Ovary (tissue), 3 donors: ENCODE data around the gene KCNA4.
"Not testable (repeated sequence)": the region's sequence is repeated elsewhere in the genome, so short reads cannot be mapped to it uniquely, and the experiment has no call there.

Experiments
- CTCF ChIP-seq, 3 donors: fragments of 450-650 bp in 2 of 3; fragments of 200-600 bp in 1 of 3; IDR thresholded peaks; one replicate each; pipeline versions ENCODE4 v1.5.1 to v1.8.0; 2016 to 2022; ENCODE audit warnings: antibody characterized with exemption in 3 of 3, mild to moderate bottlenecking in 1 of 3
- EP300 ChIP-seq: sonication (generic); formaldehyde crosslinking; IDR thresholded peaks from one replicate; pipeline ENCODE4 v1.6.1; 2017; ENCODE audit warnings: antibody characterized with exemption
- donor health status: DM: no; HTN: no; CAD: no.

DNA sequence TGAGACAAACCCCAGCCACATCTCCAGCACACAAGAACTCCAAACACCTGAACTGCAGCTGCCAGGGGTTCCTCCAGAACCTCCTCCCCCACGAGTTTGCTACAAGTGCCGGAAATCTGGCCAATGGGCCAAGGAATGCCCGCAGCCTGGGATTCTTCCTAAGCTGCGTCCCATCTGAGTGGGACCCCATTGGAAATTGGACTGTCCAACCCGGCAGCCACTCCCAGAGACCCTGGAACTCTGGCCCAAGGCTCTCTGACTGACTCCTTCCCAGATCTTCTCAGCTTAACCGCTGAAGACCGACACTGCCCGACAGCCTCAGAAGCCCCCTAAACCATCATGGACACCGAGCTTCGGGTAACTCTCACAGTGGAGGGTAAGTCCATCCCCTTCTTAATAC lies 41.2 kb downstream of the KCNA4 start:
- not testable (repeated sequence) for TF ChIP-seq CTCF (IDR thresholded peaks at IDR 0.05); EP300
